VCaP (cell line): ENCODE results near the gene IFNK.

Experiments used
- H3K27ac ChIP-seq: fragments of 450-650 bp; 2 replicates; pipeline ENCODE4 v1.5.1; 2017
- TF ChIP-seq, protein P1 (sequence below): fragments of 450-650 bp; conservative IDR thresholded peaks from 2 replicates; pipeline ENCODE4 v1.5.1; 2017; ENCODE audit warnings: mild to moderate bottlenecking, moderate library complexity

Gene IFNK

DNA sequence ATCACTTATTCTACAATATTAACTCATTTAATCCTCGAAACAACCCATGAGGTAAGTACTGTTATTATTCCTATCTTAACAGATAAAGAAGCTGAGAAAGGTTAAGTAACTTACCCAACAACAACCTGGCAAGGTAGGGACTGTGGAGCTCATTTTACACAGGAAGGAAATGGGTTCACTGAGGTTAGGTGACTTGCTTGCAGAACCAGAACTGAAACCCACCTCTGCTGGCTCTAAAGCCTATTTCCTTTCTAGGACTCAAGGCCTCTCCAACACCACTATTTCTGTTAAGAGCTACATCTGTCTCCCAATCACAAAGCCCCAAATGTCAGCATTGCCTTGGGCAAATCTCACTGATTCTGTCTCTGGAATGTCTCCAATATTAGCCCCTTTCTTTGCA, 38.9 kb upstream of the IFNK start:
- TF ChIP-seq, protein P1, sequence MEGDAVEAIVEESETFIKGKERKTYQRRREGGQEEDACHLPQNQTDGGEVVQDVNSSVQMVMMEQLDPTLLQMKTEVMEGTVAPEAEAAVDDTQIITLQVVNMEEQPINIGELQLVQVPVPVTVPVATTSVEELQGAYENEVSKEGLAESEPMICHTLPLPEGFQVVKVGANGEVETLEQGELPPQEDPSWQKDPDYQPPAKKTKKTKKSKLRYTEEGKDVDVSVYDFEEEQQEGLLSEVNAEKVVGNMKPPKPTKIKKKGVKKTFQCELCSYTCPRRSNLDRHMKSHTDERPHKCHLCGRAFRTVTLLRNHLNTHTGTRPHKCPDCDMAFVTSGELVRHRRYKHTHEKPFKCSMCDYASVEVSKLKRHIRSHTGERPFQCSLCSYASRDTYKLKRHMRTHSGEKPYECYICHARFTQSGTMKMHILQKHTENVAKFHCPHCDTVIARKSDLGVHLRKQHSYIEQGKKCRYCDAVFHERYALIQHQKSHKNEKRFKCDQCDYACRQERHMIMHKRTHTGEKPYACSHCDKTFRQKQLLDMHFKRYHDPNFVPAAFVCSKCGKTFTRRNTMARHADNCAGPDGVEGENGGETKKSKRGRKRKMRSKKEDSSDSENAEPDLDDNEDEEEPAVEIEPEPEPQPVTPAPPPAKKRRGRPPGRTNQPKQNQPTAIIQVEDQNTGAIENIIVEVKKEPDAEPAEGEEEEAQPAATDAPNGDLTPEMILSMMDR: no peak
- H3K27ac ChIP-seq: no peak overlapping the region

DNA sequence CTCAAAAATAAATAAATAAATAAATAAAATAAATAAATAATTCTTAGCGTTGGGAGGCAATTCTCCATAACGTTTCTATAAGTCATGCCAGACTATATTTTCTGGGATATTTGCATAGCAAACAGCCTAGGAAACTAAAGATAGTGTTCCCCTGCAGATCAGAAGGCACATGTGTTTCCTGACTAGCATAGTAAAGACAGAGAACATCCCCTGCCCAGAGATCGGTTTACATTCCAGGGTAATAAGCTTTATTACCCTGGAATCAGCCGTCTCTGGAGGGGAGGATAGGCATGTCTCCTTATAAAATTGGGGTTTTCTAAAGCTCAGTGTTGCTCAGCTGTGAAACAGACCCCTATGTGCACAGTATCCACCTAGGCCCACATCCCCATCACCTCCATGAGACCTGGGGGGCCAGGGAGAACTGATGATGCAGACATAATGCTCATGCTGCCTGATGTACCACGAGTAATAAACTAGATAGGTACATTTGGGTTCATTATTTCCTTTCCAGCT, 36.9 kb upstream of the IFNK start:
- TF ChIP-seq, protein P1: no peak

DNA sequence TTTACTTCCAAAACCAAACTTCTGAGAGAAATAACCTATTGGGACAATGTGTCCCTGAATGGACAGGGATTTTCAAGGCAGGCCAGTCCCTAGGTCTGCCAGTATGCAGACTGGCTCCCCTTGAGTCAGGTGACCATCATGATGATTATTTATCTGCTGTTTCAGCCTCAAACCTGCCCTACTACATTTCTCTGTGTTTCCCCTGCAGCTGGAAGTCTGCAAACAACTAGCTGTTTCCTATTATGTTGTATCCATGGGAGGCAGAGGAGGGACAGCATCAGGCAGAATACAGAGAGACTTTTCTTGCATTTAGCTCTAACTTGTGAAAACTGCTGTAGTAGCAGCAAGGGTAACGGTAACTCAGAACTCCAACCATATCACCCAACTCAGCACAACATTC, 36.2 kb upstream of the IFNK start:
- TF ChIP-seq, protein P1: 0 out of 2 replicates have a peak, but pooled peaks have one; percentile 7
- peak overlapping the region; percentile 75 for H3K27ac ChIP-seq

More for the DNA sequence above, 36.9 kb upstream of the IFNK start:
- H3K27ac ChIP-seq: peak overlapping the region; percentile 75

DNA sequence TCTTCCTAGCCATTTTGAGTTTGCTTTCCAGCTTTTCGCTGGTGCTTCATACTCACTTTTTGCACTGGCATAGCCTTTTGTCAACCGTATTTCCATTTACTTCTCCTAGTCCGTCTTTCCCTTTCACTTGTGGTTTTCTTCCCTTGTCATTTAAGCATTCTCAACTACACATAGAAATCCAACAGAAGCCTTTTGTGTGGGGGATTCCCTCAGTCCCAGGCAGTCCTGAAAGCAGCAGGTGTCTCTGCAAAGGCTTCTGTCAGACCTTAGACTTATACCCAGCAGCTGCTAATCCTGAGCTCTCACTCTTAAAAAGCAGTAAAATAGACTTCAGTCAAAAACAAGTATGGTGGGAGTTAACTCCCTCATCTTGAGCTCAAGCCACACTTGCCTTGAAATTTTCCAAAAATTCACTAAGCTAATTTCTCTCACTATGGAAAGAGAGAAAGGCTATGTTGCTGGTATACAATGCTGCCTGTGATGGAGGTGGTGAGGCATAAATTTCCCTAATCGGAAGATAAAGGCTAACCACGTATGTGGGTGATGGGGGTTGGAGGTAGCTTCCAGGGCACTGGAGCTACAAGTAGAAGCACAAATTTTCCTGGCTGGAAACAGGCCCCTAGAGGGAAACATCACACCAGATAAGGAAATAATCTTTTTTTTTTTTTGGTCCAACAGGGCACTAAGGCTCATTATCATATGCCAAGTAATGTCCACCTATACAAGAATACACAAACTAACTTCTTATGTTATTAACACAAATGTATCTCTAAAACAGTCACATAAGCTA, 34.8 kb upstream of the IFNK start:
- H3K27ac ChIP-seq: peak overlapping the region; percentile 75; the same call in 1 of the 2 replicates
- TF ChIP-seq, protein P1: no peak

DNA sequence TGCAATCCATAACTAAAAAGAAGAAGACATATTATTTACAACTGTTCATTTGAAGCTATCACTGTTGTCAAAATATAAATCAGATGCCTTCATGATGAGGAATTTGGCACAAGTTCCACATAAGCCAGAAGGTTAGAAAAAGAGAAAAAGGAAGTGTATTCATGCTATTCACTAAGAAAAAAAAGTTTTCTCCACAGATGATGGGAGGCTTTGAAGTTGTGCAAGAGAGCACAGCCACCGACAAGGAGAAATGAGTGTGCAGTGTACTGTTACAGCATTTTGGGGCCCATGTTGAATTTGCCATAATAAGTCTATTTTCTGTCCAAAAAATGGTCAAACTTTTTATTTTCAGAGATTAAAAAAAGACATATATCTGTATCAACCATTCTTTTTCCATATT, 32.9 kb upstream of the IFNK start:
- H3K27ac ChIP-seq: no peak overlapping the region
- TF ChIP-seq, protein P1: no peak

DNA sequence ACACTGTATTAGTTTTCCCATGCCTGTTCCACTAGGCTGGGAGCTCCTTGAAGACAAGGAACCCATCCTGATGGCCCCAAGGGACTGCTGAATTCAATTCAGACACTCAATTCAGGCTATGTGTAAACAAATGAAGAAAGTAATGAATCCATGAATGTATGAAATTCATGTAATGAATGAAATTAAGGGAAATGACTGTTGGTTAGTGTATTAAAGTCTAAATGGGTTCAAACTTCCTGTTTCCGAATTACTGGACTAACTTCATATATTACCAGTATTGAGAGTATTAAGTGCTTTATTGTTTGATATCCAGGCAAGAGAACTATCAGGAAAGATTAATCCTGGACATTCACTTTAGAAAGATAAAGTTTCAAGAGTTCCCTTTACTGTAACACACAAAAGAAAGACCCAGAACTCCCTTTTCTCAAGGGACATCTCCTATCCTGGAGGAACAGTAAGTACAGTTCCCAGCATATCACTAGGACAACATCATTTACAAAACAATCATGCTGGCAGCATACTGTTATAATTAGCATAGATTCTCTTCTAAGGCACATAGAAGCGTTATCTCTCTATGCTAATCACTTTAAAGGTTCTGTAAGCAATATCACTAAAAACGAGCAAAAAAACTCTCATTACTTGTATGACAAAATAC, 28.5 kb upstream of the IFNK start:
- TF ChIP-seq, protein P1: no peak
- H3K27ac ChIP-seq: no peak overlapping the region

DNA sequence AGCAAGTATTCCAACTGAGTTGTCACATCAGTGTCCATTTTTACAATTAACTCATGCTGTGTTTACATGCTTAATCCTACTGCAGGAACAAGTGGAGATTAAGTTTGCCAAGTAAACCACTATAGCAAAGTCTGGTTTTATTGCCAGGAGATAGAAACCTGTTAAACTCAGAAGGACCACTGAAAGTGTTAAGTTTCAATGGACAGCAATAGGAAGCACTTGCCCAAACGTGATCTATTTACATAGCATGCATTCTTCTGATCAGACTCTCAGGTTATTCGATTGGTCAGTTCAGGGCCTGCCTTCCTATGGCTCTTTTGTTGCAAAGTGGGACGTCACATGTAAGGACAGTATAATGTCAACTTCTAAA, 28.0 kb upstream of the IFNK start:
- H3K27ac ChIP-seq: no peak overlapping the region

More for the DNA sequence above, 28.0 kb upstream of the IFNK start:
- TF ChIP-seq, protein P1: no peak
